Heart left ventricle (tissue), 16 donors: Measurements from ENCODE around the gene TRPC4. TPM values are rescaled to one million over a fixed set of nuclear protein-coding genes. Genes with fewer than 3 reads are reported as not detected.

ENCODE experiments used
- ATAC-seq, 4 donors: fragments of 200-7000 bp; cut with Tn5 transposase; one replicate each; pipeline ENCODE4 v1.9.1; 2020 to 2022; ENCODE audit warnings: moderate library complexity in 4 of 4, mild to moderate bottlenecking in 3 of 4, moderate number of reproducible peaks in 1 of 4
- DNase-seq, 5 donors: peaks; one replicate each; pipeline ENCODE4 v3.0.0-alpha.2; 2020
- H3K27ac ChIP-seq, 12 donors: fragments of 200-600 bp; sonication (generic) in 4 of 12; one replicate each; pipeline versions ENCODE4 v1.5.0 to v1.8.0; 2016 to 2022; ENCODE audit warnings: mild to moderate bottlenecking in 2 of 12
- H3K27me3 ChIP-seq, 9 donors: fragments of 200-600 bp; sonication (generic) in 2 of 9; one replicate each; pipeline versions ENCODE4 v1.5.1 to v1.8.0; 2016 to 2022; ENCODE audit warnings: mild to moderate bottlenecking in 3 of 9
- H3K36me3 ChIP-seq, 9 donors: fragments of 200-600 bp; sonication (generic) in 2 of 9; one replicate each; pipeline versions ENCODE4 v1.5.0 to v1.8.0; 2018 to 2022; ENCODE audit warnings: mild to moderate bottlenecking in 2 of 9
- H3K4me1 ChIP-seq, 12 donors: fragments of 200-600 bp; sonication (generic) in 4 of 12; one replicate each; pipeline versions ENCODE4 v1.5.0 to v1.8.0; 2016 to 2022; ENCODE audit warnings: mild to moderate bottlenecking in 3 of 12
- H3K4me3 ChIP-seq, 12 donors: fragments of 200-600 bp; sonication (generic) in 4 of 12; one replicate each; pipeline versions ENCODE4 v1.5.0 to v1.8.0; 2017 to 2022; ENCODE audit warnings: mild to moderate bottlenecking in 9 of 12, moderate library complexity in 4 of 12
- H3K9me3 ChIP-seq, 12 donors: fragments of 200-600 bp; sonication (generic) in 4 of 12; one replicate each; pipeline versions ENCODE4 v1.5.0 to v1.8.0; 2016 to 2022; ENCODE audit warnings: mild to moderate bottlenecking in 1 of 12
- CTCF ChIP-seq, 12 donors: fragments of 200-600 bp; sonication (generic) in 4 of 12; IDR thresholded peaks; one replicate each; pipeline versions ENCODE4 v1.5.0 to v1.8.0; 2018 to 2022; ENCODE audit warnings: antibody characterized with exemption in 12 of 12, mild to moderate bottlenecking in 5 of 12
- POLR2A ChIP-seq, 2 donors: fragments of 450-650 bp; IDR thresholded peaks; one replicate each; pipeline ENCODE4 v1.6.1; 2017; ENCODE audit warnings: antibody characterized with exemption in 2 of 2, mild to moderate bottlenecking in 2 of 2, moderate library complexity in 2 of 2
- WGBS, 4 donors: extraction: QIAGEN DNeasy Blood & Tissue Kit in 2 of 4; methylation state at CpG; one replicate each; pipeline versions ENCODE4 v1.1.5 to v1.1.7; 2013 to 2018; 5-methylcytosine and 5-hydroxymethylcytosine counted together
- intact Hi-C, 10 donors: fragments of 100-400 bp; cut with DNase I; formaldehyde crosslinking; loops; one replicate each; pipeline versions ENCODE4 v1.11.1 to v1.14.2; 2022
- polyA plus RNA-seq, 2 donors: library from polyadenylated mRNA; stranded (reverse); fragments of 200-250 nt; gene quantifications; one replicate each; pipeline ENCODE4 v1.2.3, GENCODE V29; 2013
- total RNA-seq, 9 donors: library from RNA; depleted of rRNA in 2 of 9; stranded (reverse); fragments of >200 nt in 2 of 9; fragmentation: NEBNext Ultra II Directional in 3 of 9; extraction: Animal tissue kit (Norgen Biotek cat#: 25700) in 3 of 9; gene quantifications; one replicate each; pipeline versions ENCODE4 v1.1.0 to v1.2.4, GENCODE V29; 2016 to 2023
- donor health status: ischemic (EF 13 %, LVEDD 7.1; RV severe dilation, severe dysfunction).
- donor health status: healthy with polysubstance abuse.
- donor health status: DM: no; HTN: yes; CAD: no.
- donor health status: DM: no; HTN: no; CAD: no.
- donor health status: ischemic (EF 25% LVEDD 6.9; RV normal size, moderate dysfunction).
- donor health status: ischemic (EF 25% LVEDD 5.7; RV mildly dilated, moderate dysfunction).
- donor health status: healthy.
- donor health status: DM: yes; HTN: yes; CAD: no.
- donor health status: ischemic (EF 35%, LVEDD 5.7; RV mildly dilated, moderate dysfunction).
- donor health status: nonischemic (EF 11% LVEDD 7.7; RV severe dilation, severe dysfunction).
- donor health status: DM: yes; HTN: yes; CAD: no.
- donor health status: PGD.
- donor health status: ischemic (EF 29% LVEDD 5.4; RV normal size, mild dysfunction).
- donor health status: nonischemic (EF 23%, LVEDD 6.1; RV moderate dilation, normal function).

Gene TRPC4
- total and polyA plus RNA-seq, 11 donors = 0.25 to 2.5 (median 0.79) TPM

- no peak for DNase-seq
- WGBS, 4 donors = 61 to 76% (median 71%) methylated on average over 3 of the region's 3 CpGs
Observed at GRCh38 chr13:37667702-37668101, 201.9 kb downstream of the TRPC4 start.

GRCh38 chr13:37666036-37666435 is 203.5 kb downstream of the TRPC4 start:
- WGBS, 4 donors = 50 to 60% (median 52%) methylated on average over 2 of the region's 2 CpGs
- Histone ChIP-seq H3K4me1 (no peaks in the 10 kb centered on the region), H3K9me3 (peaks cover 0 to 4% (median 0%) of the 10 kb centered on the region in 12 donors), H3K27ac (no peak overlapping the region), H3K36me3 (no peaks in the 10 kb centered on the region), H3K27me3 (no peaks in the 10 kb centered on the region), H3K4me3 (no peak overlapping the region)
- no peak for TF ChIP-seq CTCF (IDR thresholded peaks at IDR 0.05)
- TF ChIP-seq POLR2A (IDR thresholded peaks at IDR 0.05) = no peak
- DNase-seq (no peak), ATAC-seq (no peak)
- intact Hi-C loops = no loop called here

More at GRCh38 chr13:37667702-37668101, 201.9 kb downstream of the TRPC4 start:
- Histone ChIP-seq H3K4me1 (no peaks in the 10 kb centered on the region), H3K4me3 (no peak overlapping the region), H3K27ac (no peak overlapping the region), H3K36me3 (no peaks in the 10 kb centered on the region), H3K27me3 (no peaks in the 10 kb centered on the region), H3K9me3 (peaks cover 0 to 4% (median 0%) of the 10 kb centered on the region in 12 donors)
- intact Hi-C loops = no loop called here
- TF ChIP-seq CTCF (IDR thresholded peaks at IDR 0.05) (no peak), POLR2A (IDR thresholded peaks at IDR 0.05) (no peak)
- no peak for ATAC-seq

GRCh38 chr13:37665420-37665819 is 204.2 kb downstream of the TRPC4 start:
- Histone ChIP-seq H3K27me3 (no peaks in the 10 kb centered on the region), H3K4me3 (no peak overlapping the region), H3K4me1 (no peaks in the 10 kb centered on the region), H3K9me3 (peaks cover 0 to 4% (median 0%) of the 10 kb centered on the region in 12 donors), H3K27ac (no peak overlapping the region), H3K36me3 (no peaks in the 10 kb centered on the region)
- TF ChIP-seq POLR2A (IDR thresholded peaks at IDR 0.05) (no peak), CTCF (IDR thresholded peaks at IDR 0.05) (no peak)
- intact Hi-C loops = no loop called here
- DNase-seq (no peak), ATAC-seq (no peak)
- WGBS, 4 donors = 54 to 74% (median 63%) methylated on average over 2 of the region's 2 CpGs

- no peak for ATAC-seq
- H3K27me3 ChIP-seq = no peaks in the 10 kb centered on the region
- H3K27ac ChIP-seq = no peak overlapping the region
- intact Hi-C loops = no loop called here
- peaks cover 0 to 4% (median 0%) of the 10 kb centered on the region in 12 donors for H3K9me3 ChIP-seq
- 87 to 91% (median 89%) methylated on average over 4 of the region's 4 CpGs for WGBS, 4 donors
- TF ChIP-seq CTCF (IDR thresholded peaks at IDR 0.05) (no peak), POLR2A (IDR thresholded peaks at IDR 0.05) (no peak)
- H3K4me3 ChIP-seq = no peak overlapping the region
- H3K36me3 ChIP-seq = no peaks in the 10 kb centered on the region
- DNase-seq = no peak
- H3K4me1 ChIP-seq = no peaks in the 10 kb centered on the region
Observed at GRCh38 chr13:37663724-37664123, 205.8 kb downstream of the TRPC4 start.
